GM18502 (cell line): ENCODE measurements around the gene RECQL5.

Experiments
- ATAC-seq: cut with Tn5 transposase; IDR thresholded peaks from one replicate; pipeline ENCODE4 v1.9.1; 2021; ENCODE audit warnings: mild to moderate bottlenecking; ENCODE audit not compliant: unreplicated experiment, poor library complexity

Gene RECQL5

GRCh38 chr17:75622771-75623273, 44.1 kb downstream of the RECQL5 start:
- ATAC-seq, result no peak

- no peak for ATAC-seq
Measured at GRCh38 chr17:75622076-75622475, 44.9 kb downstream of the RECQL5 start.

- no peak for ATAC-seq
Measured at GRCh38 chr17:75621489-75621888, 45.5 kb downstream of the RECQL5 start.

GRCh38 chr17:75619506-75620431, 47.2 kb downstream of the RECQL5 start:
- ATAC-seq, result no peak

GRCh38 chr17:75617675-75618074, 49.3 kb downstream of the RECQL5 start:
- no peak for ATAC-seq

DNA sequence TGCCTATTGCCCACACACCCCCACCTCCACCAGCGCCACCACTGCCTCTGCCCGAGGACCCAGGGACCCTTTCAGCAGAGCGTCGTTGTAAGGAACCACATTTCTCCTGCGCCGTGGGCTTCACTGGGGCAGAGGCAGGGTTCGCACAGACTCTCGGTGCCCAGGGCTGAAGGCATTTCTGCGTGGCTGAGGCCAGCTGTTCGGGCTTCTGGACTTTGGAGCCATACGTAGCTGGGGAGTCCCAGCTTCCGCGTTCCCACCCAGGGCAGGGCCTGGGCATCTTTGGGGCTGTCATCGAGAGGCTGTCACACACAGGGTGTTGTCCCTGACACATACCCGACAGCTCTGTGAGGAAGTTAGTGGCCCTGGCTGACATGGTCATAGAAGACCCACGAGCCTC, 49.7 kb downstream of the RECQL5 start:
- ATAC-seq, result no peak

- no peak for ATAC-seq
Measured at GRCh38 chr17:75616521-75617122, 50.3 kb downstream of the RECQL5 start.

- no peak for ATAC-seq
Measured at GRCh38 chr17:75615301-75615700, 51.7 kb downstream of the RECQL5 start.

DNA sequence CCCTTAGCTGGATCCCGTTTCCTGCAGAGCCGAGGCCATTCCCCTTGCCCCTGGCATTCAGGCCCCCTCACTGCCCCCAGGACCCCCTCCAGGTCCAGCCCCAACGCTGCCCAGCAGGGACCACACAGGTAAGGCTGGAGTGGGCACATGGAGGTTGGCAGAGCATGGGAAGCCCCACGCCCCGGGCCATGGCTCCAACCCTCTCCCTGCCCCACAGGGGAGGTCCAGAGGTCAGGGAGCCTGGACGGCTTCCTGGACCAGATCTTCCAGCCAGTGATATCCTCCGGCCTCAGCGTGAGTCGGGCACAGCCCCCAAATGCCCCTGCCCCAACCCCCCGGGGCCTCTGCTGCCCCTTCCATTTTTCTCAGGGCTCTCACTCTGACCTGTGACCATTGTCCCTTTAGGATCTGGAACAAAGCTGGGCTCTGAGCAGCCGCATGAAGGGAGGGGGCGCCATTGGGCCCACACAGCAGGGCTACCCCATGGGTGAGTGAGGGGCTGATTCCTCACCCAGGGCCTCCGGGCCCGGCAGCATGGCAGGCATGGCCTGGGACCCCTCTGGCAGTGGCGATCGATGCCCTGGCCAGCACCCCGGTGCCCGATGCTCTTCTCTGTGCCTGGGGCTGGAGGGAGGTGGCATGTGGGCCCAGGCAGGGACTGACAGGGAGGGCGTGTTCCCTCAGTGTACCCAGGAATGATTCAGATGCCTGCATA, 52.2 kb downstream of the RECQL5 start:
- no peak for ATAC-seq

DNA sequence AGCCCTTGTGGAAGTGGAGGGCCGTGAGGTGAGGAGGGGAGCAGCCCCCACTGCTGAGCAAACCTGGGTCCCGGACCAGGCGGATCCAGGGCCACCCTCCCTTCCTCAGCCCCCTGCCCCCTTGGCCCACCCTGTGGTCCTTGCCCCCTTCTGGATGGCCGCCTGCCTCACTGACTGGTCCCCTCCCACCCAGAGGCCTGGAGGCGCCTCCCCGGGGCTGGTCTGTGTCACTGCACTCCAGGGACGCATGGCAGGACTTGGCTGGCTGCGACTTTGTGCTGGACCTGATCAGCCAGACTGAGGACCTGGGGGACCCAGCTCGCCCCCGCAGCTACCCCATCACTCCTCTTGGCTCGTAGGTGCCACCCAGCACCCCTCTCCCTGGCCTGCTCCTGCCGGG, 52.9 kb downstream of the RECQL5 start:
- ATAC-seq, result no peak

DNA sequence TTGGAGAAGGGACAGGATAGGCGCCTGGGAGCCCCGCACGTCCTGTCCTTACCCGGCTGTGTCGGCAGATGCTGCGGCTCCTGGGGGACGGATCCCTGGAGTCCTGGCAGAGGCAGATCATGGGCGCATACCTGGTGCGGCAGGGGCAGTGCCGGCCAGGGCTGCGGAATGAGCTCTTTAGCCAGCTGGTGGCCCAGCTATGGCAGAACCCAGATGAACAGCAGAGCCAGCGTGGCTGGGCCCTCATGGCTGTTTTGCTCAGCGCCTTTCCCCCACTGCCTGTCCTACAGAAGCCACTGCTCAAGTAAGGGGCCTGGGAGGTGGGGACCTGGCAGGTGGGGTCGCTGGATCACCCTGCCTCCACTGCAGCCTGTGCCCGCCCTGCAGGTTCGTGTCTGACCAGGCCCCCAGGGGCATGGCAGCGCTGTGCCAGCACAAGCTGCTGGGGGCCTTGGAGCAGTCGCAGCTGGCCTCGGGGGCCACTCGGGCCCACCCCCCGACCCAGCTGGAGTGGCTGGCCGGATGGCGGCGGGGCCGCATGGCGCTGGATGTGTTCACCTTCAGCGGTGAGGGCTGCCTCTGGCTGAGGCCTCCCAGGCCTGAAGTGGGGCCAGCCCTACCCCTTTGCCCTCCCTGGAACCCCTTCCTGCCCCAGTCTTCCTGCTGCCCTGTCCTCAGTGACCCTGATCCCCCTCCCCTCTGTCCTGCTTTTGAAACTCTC, 53.9 kb downstream of the RECQL5 start:
- ATAC-seq, result no peak

DNA sequence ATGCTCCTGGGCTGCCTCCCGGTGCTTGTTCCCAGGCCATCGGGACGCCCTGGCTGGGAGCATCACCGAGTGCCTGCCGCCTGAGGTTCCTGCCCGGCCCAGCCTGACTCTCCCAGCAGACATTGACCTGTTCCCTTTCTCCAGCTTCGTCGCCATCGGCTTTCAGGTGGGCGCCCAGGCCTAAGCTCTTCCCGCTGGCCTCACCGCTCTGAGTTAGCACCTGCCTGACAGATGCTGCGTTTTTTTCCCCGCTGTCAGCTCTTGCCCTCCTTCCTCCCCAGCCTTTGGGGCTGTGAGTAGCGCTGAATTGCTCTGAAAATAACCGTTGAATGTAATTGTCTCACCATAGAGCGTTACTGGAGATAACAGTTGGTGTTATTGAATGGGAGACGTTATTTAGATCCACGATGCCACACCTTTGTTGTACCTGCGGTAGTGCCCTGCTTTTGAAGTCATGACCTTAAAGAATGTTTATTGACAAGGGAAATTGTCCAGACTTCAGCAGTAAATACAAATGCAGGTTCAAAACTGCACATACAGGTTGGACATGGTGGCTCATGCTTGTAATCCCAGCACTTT, 55.0 kb downstream of the RECQL5 start:
- no peak for ATAC-seq

GRCh38 chr17:75610103-75610984, 56.6 kb downstream of the RECQL5 start:
- no peak for ATAC-seq

- no peak for ATAC-seq
Measured at GRCh38 chr17:75607086-75607485, 59.9 kb downstream of the RECQL5 start.

DNA sequence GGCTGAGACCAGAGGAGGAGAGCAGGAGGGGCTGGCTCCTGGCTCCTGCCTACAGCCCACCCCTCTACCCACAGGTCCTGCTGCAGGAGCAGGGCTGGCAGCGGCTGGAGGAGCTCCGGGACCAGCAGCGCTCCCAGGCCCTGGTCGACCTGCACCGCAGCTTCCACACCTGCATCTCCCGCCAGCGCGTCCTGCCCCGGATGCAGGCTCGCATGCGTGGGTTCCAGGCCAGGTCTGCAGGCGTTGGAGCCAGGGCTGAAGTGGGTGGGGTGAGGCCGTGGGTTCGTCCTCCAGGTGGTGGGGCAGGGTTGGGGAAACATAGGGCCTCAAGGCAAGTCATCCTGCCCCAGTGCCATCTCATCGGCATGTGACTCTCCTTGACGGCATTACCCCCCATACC, 61.2 kb downstream of the RECQL5 start:
- ATAC-seq, result no peak

GRCh38 chr17:75604034-75604695, 62.8 kb downstream of the RECQL5 start:
- no peak for ATAC-seq

GRCh38 chr17:75603123-75603522, 63.8 kb downstream of the RECQL5 start:
- ATAC-seq, result no peak

DNA sequence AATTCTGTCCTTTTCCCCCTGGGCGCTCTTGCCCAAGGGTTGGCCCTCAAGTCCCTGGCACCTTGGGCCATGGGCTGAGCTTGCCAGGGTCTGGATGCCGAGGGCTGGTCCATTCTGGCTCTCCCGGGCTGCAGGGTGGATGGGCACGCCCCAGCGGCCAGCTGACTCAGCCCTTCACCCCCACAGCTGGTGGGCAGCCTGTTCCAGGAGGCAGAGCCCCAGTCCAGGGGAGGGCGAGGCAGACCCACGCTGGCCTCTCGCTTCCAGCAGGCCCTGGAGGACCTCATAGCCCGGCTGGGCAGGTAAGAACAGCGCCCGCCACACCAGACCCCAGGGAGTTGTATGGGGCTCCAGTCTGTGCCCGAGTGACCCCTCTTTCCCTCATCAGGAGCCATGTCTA, 64.3 kb downstream of the RECQL5 start:
- ATAC-seq, result no peak
